Smooth muscle cell (in vitro differentiated cells): ENCODE measurements around the gene UBE4A. TPM values are rescaled to one million over a fixed set of nuclear protein-coding genes. Genes with fewer than 3 reads are reported as not detected.

ENCODE experiments used
- DNase-seq: peaks from one replicate; lab custom pipeline; 2025; ENCODE audit not compliant: unreplicated experiment; lab: John Stamatoyannopoulos, UW
- H2AFZ ChIP-seq: fragments of 200-600 bp; sonication (generic); 2 replicates; pipeline ENCODE4 v1.6.0; 2016; ENCODE audit warnings: antibody characterized with exemption, low read depth, mild to moderate bottlenecking
- H3F3A ChIP-seq: fragments of 200-600 bp; sonication (generic); 2 replicates; pipeline ENCODE4 v1.6.0; 2017; ENCODE audit warnings: antibody characterized with exemption, low read depth
- H3K27ac ChIP-seq: fragments of 200-600 bp; sonication (generic); 2 replicates; pipeline ENCODE4 v1.5.1; 2016; ENCODE audit warnings: low read depth, mild to moderate bottlenecking
- H3K27me3 ChIP-seq: fragments of 200-600 bp; sonication (generic); 2 replicates; pipeline ENCODE4 v1.6.1; 2016; ENCODE audit warnings: low read depth, mild to moderate bottlenecking
- H3K36me3 ChIP-seq: fragments of 200-600 bp; sonication (generic); 2 replicates; pipeline ENCODE4 v1.5.1; 2016; ENCODE audit warnings: low read depth
- H3K4me1 ChIP-seq: fragments of 200-600 bp; sonication (generic); 2 replicates; pipeline ENCODE4 v1.5.1; 2016; ENCODE audit warnings: low read depth
- H3K4me2 ChIP-seq: fragments of 200-600 bp; sonication (generic); 2 replicates; pipeline ENCODE4 v1.6.0; 2016; ENCODE audit warnings: mild to moderate bottlenecking
- H3K4me3 ChIP-seq: fragments of 200-600 bp; sonication (generic); 2 replicates; pipeline ENCODE4 v1.5.1; 2016; ENCODE audit warnings: mild to moderate bottlenecking
- H3K79me2 ChIP-seq: fragments of 200-600 bp; sonication (generic); 2 replicates; pipeline ENCODE4 v1.6.0; 2016; ENCODE audit warnings: low read depth, mild to moderate bottlenecking
- H3K9ac ChIP-seq: fragments of 200-600 bp; sonication (generic); 2 replicates; pipeline ENCODE4 v1.6.0; 2016; ENCODE audit warnings: low read depth
- H3K9me3 ChIP-seq: fragments of 200-600 bp; sonication (generic); replicated peaks from 2 replicates; pipeline ENCODE4 v1.5.1; 2016; ENCODE audit warnings: low read depth
- H4K20me1 ChIP-seq: fragments of 200-600 bp; sonication (generic); 2 replicates; pipeline ENCODE4 v1.6.0; 2016; ENCODE audit warnings: low read depth
- WGBS: methylation state at CpG from one replicate; pipeline ENCODE4 v1.1.7; 2016; ENCODE audit warnings: low lambda C conversion rate; 5-methylcytosine and 5-hydroxymethylcytosine counted together
- polyA plus RNA-seq: library from polyadenylated mRNA; unstranded; fragments of >200 nt; fragmentation: Nextera tagmentation; extraction: Ambion mirVana; gene quantifications from 2 replicates; pipeline ENCODE4 v1.2.1, GENCODE V29; 2016
- small RNA-seq: library from RNA; depleted of rRNA; stranded (forward); fragments of <200 nt; gene quantifications from one replicate; pipeline ENCODE3, GENCODE V24; 2014
- total RNA-seq: library from RNA; depleted of rRNA; stranded (reverse); fragments of >200 nt; gene quantifications from 2 replicates; pipeline ENCODE4 v1.2.3, GENCODE V29; 2014
- TF ChIP-seq, protein P1 (sequence below): fragments of 200-600 bp; sonication (generic); IDR thresholded peaks from 2 replicates; pipeline ENCODE4 v1.5.1; 2017; ENCODE audit warnings: borderline replicate concordance, mild to moderate bottlenecking, antibody characterized with exemption; ENCODE audit not compliant: insufficient read depth, poor library complexity, severe bottlenecking

Gene UBE4A
- total and polyA plus RNA-seq, 2 experiments from 2014 or later = 17.3 to 52.4 TPM

DNA sequence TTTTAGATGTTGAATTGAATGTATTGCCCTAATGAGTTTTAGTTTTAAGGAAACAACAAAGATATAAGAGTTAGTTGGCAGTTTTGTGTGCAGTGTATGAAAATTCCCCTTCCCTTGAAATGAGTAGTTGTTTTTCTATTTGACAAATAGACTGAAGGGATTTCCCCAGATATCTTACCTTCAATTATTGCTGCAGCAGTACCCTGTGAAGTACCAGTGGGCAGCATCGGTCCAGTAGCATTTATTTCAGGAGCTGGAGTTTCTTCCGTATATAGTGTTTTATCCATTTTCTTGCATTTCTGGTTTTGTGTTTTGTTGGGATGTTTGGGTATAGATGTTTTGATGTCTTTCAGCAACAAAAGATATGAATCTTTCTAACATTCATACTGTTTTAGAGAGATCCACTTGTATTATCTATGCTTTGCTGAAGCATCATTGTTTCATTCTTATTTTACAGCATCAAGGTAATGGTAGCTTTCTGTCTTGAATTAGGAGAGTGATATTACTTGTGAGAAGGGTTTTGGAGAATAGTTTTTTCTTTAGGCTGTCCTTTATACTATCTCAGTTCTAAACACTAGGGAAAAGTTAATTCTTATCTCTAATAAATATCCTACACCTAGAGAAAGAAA lies 84.3 kb downstream of the UBE4A start:
- no peak for DNase-seq
- H3F3A ChIP-seq = no peaks in the 10 kb centered on the region
- no peaks in the 10 kb centered on the region for H3K36me3 ChIP-seq
- H3K4me1 ChIP-seq = peaks cover 29% of the 10 kb centered on the region
- no peak overlapping the region for H2AFZ ChIP-seq
- WGBS = 98% methylated on average over 2 of the region's 2 CpGs
- peaks cover 100% of the 10 kb centered on the region for H3K79me2 ChIP-seq
- no peaks in the 10 kb centered on the region for H3K9me3 ChIP-seq
- H3K4me3 ChIP-seq = no peak overlapping the region
- TF ChIP-seq, protein P1, sequence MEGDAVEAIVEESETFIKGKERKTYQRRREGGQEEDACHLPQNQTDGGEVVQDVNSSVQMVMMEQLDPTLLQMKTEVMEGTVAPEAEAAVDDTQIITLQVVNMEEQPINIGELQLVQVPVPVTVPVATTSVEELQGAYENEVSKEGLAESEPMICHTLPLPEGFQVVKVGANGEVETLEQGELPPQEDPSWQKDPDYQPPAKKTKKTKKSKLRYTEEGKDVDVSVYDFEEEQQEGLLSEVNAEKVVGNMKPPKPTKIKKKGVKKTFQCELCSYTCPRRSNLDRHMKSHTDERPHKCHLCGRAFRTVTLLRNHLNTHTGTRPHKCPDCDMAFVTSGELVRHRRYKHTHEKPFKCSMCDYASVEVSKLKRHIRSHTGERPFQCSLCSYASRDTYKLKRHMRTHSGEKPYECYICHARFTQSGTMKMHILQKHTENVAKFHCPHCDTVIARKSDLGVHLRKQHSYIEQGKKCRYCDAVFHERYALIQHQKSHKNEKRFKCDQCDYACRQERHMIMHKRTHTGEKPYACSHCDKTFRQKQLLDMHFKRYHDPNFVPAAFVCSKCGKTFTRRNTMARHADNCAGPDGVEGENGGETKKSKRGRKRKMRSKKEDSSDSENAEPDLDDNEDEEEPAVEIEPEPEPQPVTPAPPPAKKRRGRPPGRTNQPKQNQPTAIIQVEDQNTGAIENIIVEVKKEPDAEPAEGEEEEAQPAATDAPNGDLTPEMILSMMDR = no peak
- no peaks in the 10 kb centered on the region for H3K27me3 ChIP-seq
- no peak overlapping the region for H3K27ac ChIP-seq
- no peak overlapping the region for H3K9ac ChIP-seq
- H4K20me1 ChIP-seq = peaks cover 100% of the 10 kb centered on the region
- no peak overlapping the region for H3K4me2 ChIP-seq

DNA sequence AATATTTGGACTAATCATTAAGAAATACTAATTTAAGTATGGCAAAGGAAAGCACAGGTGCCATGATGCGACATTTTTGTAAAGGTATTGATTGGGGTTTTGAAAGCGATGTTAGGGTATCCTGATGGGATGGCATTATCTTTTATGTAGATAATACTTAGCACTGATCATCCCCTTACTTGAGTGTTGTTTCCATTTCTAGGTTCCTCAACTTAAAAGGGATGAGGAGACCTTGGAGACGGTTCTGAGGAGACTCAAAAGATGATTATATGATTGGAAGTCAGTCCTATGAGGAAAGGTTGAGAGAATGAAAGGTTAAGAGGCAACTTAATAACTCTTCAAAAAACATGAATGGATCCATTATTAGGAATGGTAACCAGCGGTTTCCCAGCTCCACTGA lies 88.0 kb downstream of the UBE4A start:
- peaks cover 100% of the 10 kb centered on the region for H3K79me2 ChIP-seq
- peaks cover 100% of the 10 kb centered on the region for H4K20me1 ChIP-seq
- peaks cover 4% of the 10 kb centered on the region for H3K4me1 ChIP-seq

DNA sequence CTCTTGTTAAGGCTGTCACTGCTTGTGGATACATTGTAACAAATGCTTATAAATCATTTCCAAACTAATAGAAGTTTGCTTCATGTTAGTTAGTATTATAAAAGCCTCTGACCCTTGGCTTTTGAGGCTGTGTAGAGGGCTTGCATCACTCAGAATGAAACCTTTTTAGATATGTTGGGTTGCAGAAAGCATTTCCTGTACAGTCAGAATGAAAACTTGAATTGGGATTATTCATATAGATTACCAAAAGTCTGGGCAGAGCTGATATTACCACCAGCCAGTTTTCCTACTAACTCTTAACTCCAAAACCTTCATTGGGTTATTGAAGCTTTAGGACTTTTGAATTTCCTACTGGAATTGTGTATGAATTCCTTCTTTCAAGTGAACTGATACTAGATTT lies 88.9 kb downstream of the UBE4A start:
- Histone ChIP-seq H2AFZ (no peak overlapping the region), H3K9ac (no peak overlapping the region), H3K4me2 (no peak overlapping the region), H3K36me3 (no peaks in the 10 kb centered on the region), H4K20me1 (peaks cover 100% of the 10 kb centered on the region), H3K27me3 (no peaks in the 10 kb centered on the region), H3K27ac (no peak overlapping the region), H3K9me3 (no peaks in the 10 kb centered on the region), H3F3A (no peaks in the 10 kb centered on the region), H3K79me2 (peaks cover 100% of the 10 kb centered on the region), H3K4me1 (no peaks in the 10 kb centered on the region), H3K4me3 (no peak overlapping the region)
- DNase-seq = no peak
- TF ChIP-seq, protein P1 = no peak

More for the DNA sequence above, 88.0 kb downstream of the UBE4A start:
- 98% methylated on average over 4 of the region's 4 CpGs for WGBS
- no peak overlapping the region for H2AFZ ChIP-seq
- no peaks in the 10 kb centered on the region for H3K27me3 ChIP-seq
- no peaks in the 10 kb centered on the region for H3K36me3 ChIP-seq
- TF ChIP-seq, protein P1 = no peak
- DNase-seq = no peak
- no peak overlapping the region for H3K4me3 ChIP-seq
- H3K27ac ChIP-seq = no peak overlapping the region
- no peaks in the 10 kb centered on the region for H3K9me3 ChIP-seq
- H3F3A ChIP-seq = no peaks in the 10 kb centered on the region
- H3K9ac ChIP-seq = no peak overlapping the region
- no peak overlapping the region for H3K4me2 ChIP-seq

Small RNA genes lying within 50 kb of the gene (small RNA-seq; reads per million reads assigned to genes)
- gene AP001582.1 = not detected

Other genes starting within 250 kb of the UBE4A start
- not detected in 2 replicates for gene SCN4B, start 206.8 kb upstream of the UBE4A start, total RNA-seq
- gene SCN4B, start 206.8 kb upstream of the UBE4A start, polyA plus RNA-seq = not detected in 2 replicates
- 0.13 and 0.40 TPM in 2 replicates for gene SCN2B, start 183.0 kb upstream of the UBE4A start, total RNA-seq
- 0.22 and 0.31 TPM in 2 replicates for gene SCN2B, start 183.0 kb upstream of the UBE4A start, polyA plus RNA-seq
- gene JAML, start 134.6 kb upstream of the UBE4A start, total RNA-seq = not detected in 2 replicates
- not detected in 2 replicates for gene JAML, start 134.6 kb upstream of the UBE4A start, polyA plus RNA-seq
- gene MPZL3, start 107.2 kb upstream of the UBE4A start, total RNA-seq = 7.7 and 9.0 TPM in 2 replicates
- gene MPZL3, start 107.2 kb upstream of the UBE4A start, polyA plus RNA-seq = 1.7 and 5.4 TPM in 2 replicates
- gene MPZL2, start 95.3 kb upstream of the UBE4A start, total RNA-seq = 40.0 and 53.9 TPM in 2 replicates
- gene MPZL2, start 95.3 kb upstream of the UBE4A start, polyA plus RNA-seq = 5.5 and 21.6 TPM in 2 replicates
- gene CD3E, start 54.9 kb upstream of the UBE4A start, total RNA-seq = not detected in 2 replicates
- gene CD3E, start 54.9 kb upstream of the UBE4A start, polyA plus RNA-seq = not detected in 2 replicates
- not detected in 2 replicates for gene CD3D, start 16.9 kb upstream of the UBE4A start, total RNA-seq
- not detected in 2 replicates for gene CD3D, start 16.9 kb upstream of the UBE4A start, polyA plus RNA-seq
- gene CD3G, start 15.3 kb upstream of the UBE4A start, total RNA-seq = not detected in 2 replicates
- gene CD3G, start 15.3 kb upstream of the UBE4A start, polyA plus RNA-seq = not detected in 2 replicates
- gene ATP5MG, start 42.0 kb downstream of the UBE4A start, total RNA-seq = 59.2 and 80.5 TPM in 2 replicates
- gene ATP5MG, start 42.0 kb downstream of the UBE4A start, polyA plus RNA-seq = 428 and 479 TPM in 2 replicates
- 26.6 and 27.8 TPM in 2 replicates for gene KMT2A, start 76.9 kb downstream of the UBE4A start, total RNA-seq
- gene KMT2A, start 76.9 kb downstream of the UBE4A start, polyA plus RNA-seq = 15.5 and 19.6 TPM in 2 replicates
- 4.6 TPM in 1 of 2 replicates, not detected in the other for gene TTC36, start 167.9 kb downstream of the UBE4A start, total RNA-seq
- 0.31 and 1.5 TPM in 2 replicates for gene TTC36, start 167.9 kb downstream of the UBE4A start, polyA plus RNA-seq
- gene TMEM25, start 171.6 kb downstream of the UBE4A start, total RNA-seq = 21.1 and 48.1 TPM in 2 replicates
- gene TMEM25, start 171.6 kb downstream of the UBE4A start, polyA plus RNA-seq = 23.9 and 27.5 TPM in 2 replicates
- 31.6 and 52.3 TPM in 2 replicates for gene IFT46, start 206.3 kb downstream of the UBE4A start, total RNA-seq
- 11.9 and 12.8 TPM in 2 replicates for gene IFT46, start 206.3 kb downstream of the UBE4A start, polyA plus RNA-seq
- 314 and 331 TPM in 2 replicates for gene ARCN1, start 212.8 kb downstream of the UBE4A start, total RNA-seq
- 228 and 285 TPM in 2 replicates for gene ARCN1, start 212.8 kb downstream of the UBE4A start, polyA plus RNA-seq
- 89.0 and 112 TPM in 2 replicates for gene PHLDB1, start 248.0 kb downstream of the UBE4A start, total RNA-seq
- 86.0 and 103 TPM in 2 replicates for gene PHLDB1, start 248.0 kb downstream of the UBE4A start, polyA plus RNA-seq